ENCODE data around the gene GPX6.

GRCh38 chr6:28497306-28497705, 18.3 kb downstream of the GPX6 start:
- TF ChIP-seq POLR2A (IDR thresholded peaks at IDR 0.05) (no peak), CTCF (IDR thresholded peaks at IDR 0.05) (no peak)

Measured in right lobe of liver (tissue), 4 donors.